Upper lobe of left lung (tissue), 4 donors: Measurements from ENCODE around the gene CCR1.

Source experiments
- POLR2A ChIP-seq, 4 donors: fragments of 450-650 bp; IDR thresholded peaks; one replicate each; pipeline ENCODE4 v1.5.1; 2016 to 2017; ENCODE audit warnings: antibody characterized with exemption in 4 of 4, mild to moderate bottlenecking in 2 of 4
- TF ChIP-seq, protein P1 (sequence below), 6 experiments: fragments of 450-650 bp in 4 of 6; fragments of 200-600 bp in 2 of 6; sonication (generic) in 2 of 6; IDR thresholded peaks; one replicate each; pipeline ENCODE4 v1.5.1; 2016 to 2019; ENCODE audit warnings: antibody characterized with exemption in 6 of 6

GRCh38 chr3:46218196-46218709, 10.1 kb upstream of the CCR1 start:
- TF ChIP-seq, protein P1, sequence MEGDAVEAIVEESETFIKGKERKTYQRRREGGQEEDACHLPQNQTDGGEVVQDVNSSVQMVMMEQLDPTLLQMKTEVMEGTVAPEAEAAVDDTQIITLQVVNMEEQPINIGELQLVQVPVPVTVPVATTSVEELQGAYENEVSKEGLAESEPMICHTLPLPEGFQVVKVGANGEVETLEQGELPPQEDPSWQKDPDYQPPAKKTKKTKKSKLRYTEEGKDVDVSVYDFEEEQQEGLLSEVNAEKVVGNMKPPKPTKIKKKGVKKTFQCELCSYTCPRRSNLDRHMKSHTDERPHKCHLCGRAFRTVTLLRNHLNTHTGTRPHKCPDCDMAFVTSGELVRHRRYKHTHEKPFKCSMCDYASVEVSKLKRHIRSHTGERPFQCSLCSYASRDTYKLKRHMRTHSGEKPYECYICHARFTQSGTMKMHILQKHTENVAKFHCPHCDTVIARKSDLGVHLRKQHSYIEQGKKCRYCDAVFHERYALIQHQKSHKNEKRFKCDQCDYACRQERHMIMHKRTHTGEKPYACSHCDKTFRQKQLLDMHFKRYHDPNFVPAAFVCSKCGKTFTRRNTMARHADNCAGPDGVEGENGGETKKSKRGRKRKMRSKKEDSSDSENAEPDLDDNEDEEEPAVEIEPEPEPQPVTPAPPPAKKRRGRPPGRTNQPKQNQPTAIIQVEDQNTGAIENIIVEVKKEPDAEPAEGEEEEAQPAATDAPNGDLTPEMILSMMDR (IDR thresholded peaks at IDR 0.05): no peak
- TF ChIP-seq POLR2A (IDR thresholded peaks at IDR 0.05): no peak
